Ovary (tissue), 9 donors: ENCODE data around the gene WDR6. TPM values are rescaled to one million over a fixed set of nuclear protein-coding genes. Genes with fewer than 3 reads are reported as not detected.
"Not testable (repeated sequence)": the region's sequence is repeated elsewhere in the genome, so short reads cannot be mapped to it uniquely, and the experiment has no call there.

ENCODE experiments used
- DNase-seq, 5 donors: peaks; one replicate each; pipeline ENCODE4 v3.0.0-alpha.2; 2019 to 2020
- H3K27ac ChIP-seq, 2 donors: fragments of 200-600 bp; one replicate each; pipeline versions ENCODE4 v1.5.1 to v1.8.0; 2019 to 2022
- H3K27me3 ChIP-seq: fragments of 200-600 bp; one replicate; pipeline ENCODE4 v1.8.0; 2022
- H3K36me3 ChIP-seq: fragments of 200-600 bp; sonication (generic); one replicate; pipeline ENCODE4 v1.5.1; 2019
- H3K4me1 ChIP-seq: one replicate; pipeline ENCODE4 v1.8.1; 2013; ENCODE audit warnings: mild to moderate bottlenecking, moderate library complexity; ENCODE audit not compliant: insufficient read depth
- H3K4me3 ChIP-seq: fragments of 200-600 bp; sonication (generic); one replicate; pipeline ENCODE4 v1.5.1; 2017
- H3K9me3 ChIP-seq, 2 donors: fragments of 200-600 bp in 1 of 2; sonication (generic) in 1 of 2; one replicate each; pipeline versions ENCODE4 v1.5.1 to v1.8.1; 2013 to 2019; ENCODE audit warnings: mild to moderate bottlenecking in 1 of 2, moderate library complexity in 1 of 2
- CTCF ChIP-seq, 3 donors: fragments of 450-650 bp in 2 of 3; fragments of 200-600 bp in 1 of 3; IDR thresholded peaks; one replicate each; pipeline versions ENCODE4 v1.5.1 to v1.8.0; 2016 to 2022; ENCODE audit warnings: antibody characterized with exemption in 3 of 3, mild to moderate bottlenecking in 1 of 3
- EP300 ChIP-seq: sonication (generic); formaldehyde crosslinking; IDR thresholded peaks from one replicate; pipeline ENCODE4 v1.6.1; 2017; ENCODE audit warnings: antibody characterized with exemption
- POLR2A ChIP-seq: fragments of 450-650 bp; IDR thresholded peaks from one replicate; pipeline ENCODE4 v1.6.1; 2017; ENCODE audit warnings: antibody characterized with exemption, mild to moderate bottlenecking, moderate library complexity
- WGBS, 3 donors: extraction: QIAGEN DNeasy Blood & Tissue Kit in 1 of 3; methylation state at CpG; one replicate each; pipeline versions ENCODE4 v1.1.5 to v1.1.7; 2013 to 2017; 5-methylcytosine and 5-hydroxymethylcytosine counted together
- intact Hi-C, 4 donors: fragments of 100-400 bp; cut with DNase I; formaldehyde crosslinking; loops; one replicate each; pipeline versions ENCODE4 v1.11.0 to v1.15.1; 2022 to 2023
- polyA plus RNA-seq, 2 donors: library from polyadenylated mRNA; stranded (reverse); fragments of 200-250 nt in 1 of 2; fragments of 350-450 nt in 1 of 2; fragmentation: Illumina TruSeq in 1 of 2; extraction: RNeasy Lipid Tissue Mini Kit (QIAGEN cat#74804) in 1 of 2; gene quantifications; one replicate each; pipeline ENCODE4 v1.2.3, GENCODE V29; 2013 to 2014
- total RNA-seq, 7 donors: library from RNA; depleted of rRNA in 2 of 7; stranded (reverse); fragments of >200 nt in 2 of 7; fragmentation: NEBNext Ultra II Directional in 3 of 7; extraction: Animal tissue kit (Norgen Biotek cat#: 25700) in 3 of 7; gene quantifications; one replicate each; pipeline versions ENCODE4 v1.1.0 to v1.2.4, GENCODE V29; 2016 to 2023
- donor health status: DM: no; HTN: no; CAD: no; lungs with moderate emphysema.
- donor health status: DM: no; HTN: no; CAD: no.
- donor health status: Bipolar disorder and iron deficiency.
- donor health status: DM: yes; HTN: yes; CAD: no.
- donor health status: DM: no; HTN: no; CAD: no.
- donor health status: DM: yes; HTN: yes; CAD: no.

The WDR6 gene
- total and polyA plus RNA-seq, 9 donors = 109 to 289 (median 196) TPM

GRCh38 chr3:49007771-49008528, 759 bp downstream of the WDR6 start:
- Histone ChIP-seq H3K9me3 (no peaks in the 10 kb centered on the region), H3K27ac (peak overlapping the region; percentile 91 to 97), H3K4me1 (peaks cover 6% of the 10 kb centered on the region), H3K27me3 (no peaks in the 10 kb centered on the region), H3K4me3 (peak overlapping the region; percentile 69), H3K36me3 (no peaks in the 10 kb centered on the region)
- WGBS, 3 donors = 4 to 9% (median 4%) methylated on average over 41 of the region's 41 CpGs
- DNase-seq = peak; percentile 92 to 95 (median 94)
- TF ChIP-seq CTCF (IDR thresholded peaks at IDR 0.05) (no peak), EP300 (no peak), POLR2A (no peak)
- intact Hi-C loops = loop anchor here in 1 of 4 donors (2.0 kb wide), 1 partner anchor 17 kb away; the partner anchor contains the start of gene P4HTM

- H3K36me3 ChIP-seq, H3K27me3 ChIP-seq, H3K4me1 ChIP-seq, DNase-seq, H3K9me3 ChIP-seq, H3K4me3 ChIP-seq, intact Hi-C loops: not testable (repeated sequence)
- WGBS, 3 donors = 78 to 82% (median 82%) methylated on average over 5 of the region's 5 CpGs
- peak overlapping the region in 1 of 2 donors; percentile 91 for H3K27ac ChIP-seq
Observed at GRCh38 chr3:49008627-49009026, 1.4 kb downstream of the WDR6 start.

GRCh38 chr3:49009396-49009795, 2.2 kb downstream of the WDR6 start:
- WGBS, 3 donors = 43 to 54% (median 43%) methylated on average over 3 of the region's 3 CpGs
- intact Hi-C loops = no loop called here
- no peak overlapping the region for H3K4me3 ChIP-seq
- DNase-seq = no peak
- TF ChIP-seq CTCF (IDR thresholded peaks at IDR 0.05) (no peak), POLR2A (no peak), EP300 (no peak)
- no peaks in the 10 kb centered on the region for H3K9me3 ChIP-seq
- no peaks in the 10 kb centered on the region for H3K36me3 ChIP-seq
- no peak overlapping the region for H3K27ac ChIP-seq
- H3K27me3 ChIP-seq = no peaks in the 10 kb centered on the region
- peaks cover 8% of the 10 kb centered on the region for H3K4me1 ChIP-seq

- TF ChIP-seq EP300 (no peak), POLR2A (no peak), CTCF (IDR thresholded peaks at IDR 0.05) (no peak)
- H3K27ac ChIP-seq = no peak overlapping the region
- H3K4me3 ChIP-seq = no peak overlapping the region
- H3K9me3 ChIP-seq = no peaks in the 10 kb centered on the region
- peak in 1 of 5 donors; percentile 24 for DNase-seq
- H3K4me1 ChIP-seq = peaks cover 5% of the 10 kb centered on the region
- intact Hi-C loops = no loop called here
- WGBS, 3 donors = 41 to 61% (median 44%) methylated on average over 16 to 17 of the region's 17 CpGs
- H3K27me3 ChIP-seq = no peaks in the 10 kb centered on the region
- no peaks in the 10 kb centered on the region for H3K36me3 ChIP-seq
Observed at GRCh38 chr3:49012441-49013017, 5.3 kb downstream of the WDR6 start.

GRCh38 chr3:49013113-49013737, 6.0 kb downstream of the WDR6 start:
- Histone ChIP-seq H3K4me3 (no peak overlapping the region), H3K4me1 (peaks cover 5% of the 10 kb centered on the region), H3K36me3 (no peaks in the 10 kb centered on the region), H3K27me3 (no peaks in the 10 kb centered on the region), H3K27ac (no peak overlapping the region), H3K9me3 (no peaks in the 10 kb centered on the region)
- WGBS, 3 donors = 70 to 74% (median 73%) methylated on average over 19 of the region's 19 CpGs
- DNase-seq = peak in 2 of 5 donors; percentile 19 to 34
- intact Hi-C loops = no loop called here
- no peak for TF ChIP-seq CTCF (IDR thresholded peaks at IDR 0.05)
- TF ChIP-seq EP300 = no peak
- TF ChIP-seq POLR2A = no peak
